ENCODE results near the gene ZNF618. TPM values are rescaled to one million over a fixed set of nuclear protein-coding genes. Genes with fewer than 3 reads are reported as not detected.

The ZNF618 gene
- total RNA-seq, 1 experiment from 2014 or later: 1.8 TPM

DNA sequence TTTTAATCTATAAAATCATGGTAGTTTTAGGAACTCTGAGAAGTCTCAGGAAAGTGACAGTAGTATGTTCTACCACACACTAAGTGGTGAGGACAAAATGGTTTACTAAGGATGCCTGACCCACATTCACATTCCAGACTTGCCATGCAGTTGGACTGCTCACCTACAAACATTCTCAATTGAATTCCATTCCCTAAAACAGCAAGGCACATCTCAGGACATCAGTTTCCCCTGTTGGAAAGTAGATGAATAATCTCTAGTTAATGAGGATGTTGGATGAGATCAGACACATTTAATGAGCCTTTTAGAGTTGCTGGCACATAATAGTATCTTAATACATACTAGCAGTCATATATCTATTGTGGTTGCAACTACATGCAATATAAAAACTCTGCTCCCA is 76.6 kb downstream of the ZNF618 start:
- in situ Hi-C loops (cut with HindIII; ENCODE audit: low pct_unique_long_range_greater_than_20kb, low sequenced_read_pairs) (no loop called here), intact Hi-C loops (cut with micrococcal nuclease; ENCODE audit: unreplicated experiment) (no loop called here)
- H3K9me3 ChIP-seq (ENCODE audit: control insufficient read depth, insufficient read depth, low read depth, low read length): no peaks in the 10 kb centered on the region
- CTCF ChIA-PET: no interaction called here
- DNase-seq (ENCODE audit: low read depth, low spot score): no peak
- H3K36me3 ChIP-seq (ENCODE audit: control insufficient read depth, insufficient read depth, low read length): no peaks in the 10 kb centered on the region
- POLR2A ChIA-PET: no interaction called here
- no peak for ATAC-seq
- H3K4me3 ChIP-seq (ENCODE audit: low read depth in 2 of 2, low read length in 2 of 2): no peak overlapping the region
- H3K27ac ChIP-seq (ENCODE audit: low read length): no peak overlapping the region
- no TSS peak for BruUV-seq (replicated peaks)
- no peaks in the 10 kb centered on the region for H3K27me3 ChIP-seq (ENCODE audit: control insufficient read depth, insufficient read depth, low read length)
- H3K4me1 ChIP-seq (ENCODE audit: control insufficient read depth, insufficient read depth, low read length): no peaks in the 10 kb centered on the region
- TF ChIP-seq TCF7L2 (IDR thresholded peaks at IDR 0.05; ENCODE audit: low read depth, low read length) (no peak), POLR2AphosphoS5 (IDR thresholded peaks at IDR 0.05; ENCODE audit: low read depth, low read length) (no peak), SIN3A (IDR thresholded peaks at IDR 0.05; ENCODE audit: borderline replicate concordance, insufficient read depth, low read depth, low read length) (no peak)
- TF ChIP-seq, protein P1, sequence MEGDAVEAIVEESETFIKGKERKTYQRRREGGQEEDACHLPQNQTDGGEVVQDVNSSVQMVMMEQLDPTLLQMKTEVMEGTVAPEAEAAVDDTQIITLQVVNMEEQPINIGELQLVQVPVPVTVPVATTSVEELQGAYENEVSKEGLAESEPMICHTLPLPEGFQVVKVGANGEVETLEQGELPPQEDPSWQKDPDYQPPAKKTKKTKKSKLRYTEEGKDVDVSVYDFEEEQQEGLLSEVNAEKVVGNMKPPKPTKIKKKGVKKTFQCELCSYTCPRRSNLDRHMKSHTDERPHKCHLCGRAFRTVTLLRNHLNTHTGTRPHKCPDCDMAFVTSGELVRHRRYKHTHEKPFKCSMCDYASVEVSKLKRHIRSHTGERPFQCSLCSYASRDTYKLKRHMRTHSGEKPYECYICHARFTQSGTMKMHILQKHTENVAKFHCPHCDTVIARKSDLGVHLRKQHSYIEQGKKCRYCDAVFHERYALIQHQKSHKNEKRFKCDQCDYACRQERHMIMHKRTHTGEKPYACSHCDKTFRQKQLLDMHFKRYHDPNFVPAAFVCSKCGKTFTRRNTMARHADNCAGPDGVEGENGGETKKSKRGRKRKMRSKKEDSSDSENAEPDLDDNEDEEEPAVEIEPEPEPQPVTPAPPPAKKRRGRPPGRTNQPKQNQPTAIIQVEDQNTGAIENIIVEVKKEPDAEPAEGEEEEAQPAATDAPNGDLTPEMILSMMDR (IDR thresholded peaks at IDR 0.05): no peak
- TF ChIP-seq, protein P2, sequence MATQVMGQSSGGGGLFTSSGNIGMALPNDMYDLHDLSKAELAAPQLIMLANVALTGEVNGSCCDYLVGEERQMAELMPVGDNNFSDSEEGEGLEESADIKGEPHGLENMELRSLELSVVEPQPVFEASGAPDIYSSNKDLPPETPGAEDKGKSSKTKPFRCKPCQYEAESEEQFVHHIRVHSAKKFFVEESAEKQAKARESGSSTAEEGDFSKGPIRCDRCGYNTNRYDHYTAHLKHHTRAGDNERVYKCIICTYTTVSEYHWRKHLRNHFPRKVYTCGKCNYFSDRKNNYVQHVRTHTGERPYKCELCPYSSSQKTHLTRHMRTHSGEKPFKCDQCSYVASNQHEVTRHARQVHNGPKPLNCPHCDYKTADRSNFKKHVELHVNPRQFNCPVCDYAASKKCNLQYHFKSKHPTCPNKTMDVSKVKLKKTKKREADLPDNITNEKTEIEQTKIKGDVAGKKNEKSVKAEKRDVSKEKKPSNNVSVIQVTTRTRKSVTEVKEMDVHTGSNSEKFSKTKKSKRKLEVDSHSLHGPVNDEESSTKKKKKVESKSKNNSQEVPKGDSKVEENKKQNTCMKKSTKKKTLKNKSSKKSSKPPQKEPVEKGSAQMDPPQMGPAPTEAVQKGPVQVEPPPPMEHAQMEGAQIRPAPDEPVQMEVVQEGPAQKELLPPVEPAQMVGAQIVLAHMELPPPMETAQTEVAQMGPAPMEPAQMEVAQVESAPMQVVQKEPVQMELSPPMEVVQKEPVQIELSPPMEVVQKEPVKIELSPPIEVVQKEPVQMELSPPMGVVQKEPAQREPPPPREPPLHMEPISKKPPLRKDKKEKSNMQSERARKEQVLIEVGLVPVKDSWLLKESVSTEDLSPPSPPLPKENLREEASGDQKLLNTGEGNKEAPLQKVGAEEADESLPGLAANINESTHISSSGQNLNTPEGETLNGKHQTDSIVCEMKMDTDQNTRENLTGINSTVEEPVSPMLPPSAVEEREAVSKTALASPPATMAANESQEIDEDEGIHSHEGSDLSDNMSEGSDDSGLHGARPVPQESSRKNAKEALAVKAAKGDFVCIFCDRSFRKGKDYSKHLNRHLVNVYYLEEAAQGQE (IDR thresholded peaks at IDR 0.05; ENCODE audit: insufficient read depth in 1 of 2, low read depth in 2 of 2, low read length in 1 of 2): no peak

DNA sequence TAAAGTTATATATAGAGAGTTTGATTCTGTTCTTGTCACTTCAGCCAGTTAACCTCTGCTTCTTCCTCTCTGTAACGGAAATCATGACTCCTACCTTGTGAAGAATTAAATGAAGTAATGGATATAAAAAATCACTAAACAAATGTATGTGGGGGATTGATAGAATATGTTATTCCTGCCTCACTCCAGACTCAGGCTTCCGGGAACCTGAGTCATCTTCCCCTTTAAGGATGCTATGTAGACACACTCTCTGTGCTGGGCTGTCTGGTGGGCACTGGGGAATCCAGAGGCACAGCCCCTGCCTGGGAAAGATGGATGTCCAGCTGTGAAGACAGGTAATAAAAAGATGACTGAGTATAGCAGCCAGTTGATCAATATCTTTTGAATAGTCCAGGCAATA is 77.4 kb downstream of the ZNF618 start:
- H3K27ac ChIP-seq (ENCODE audit: low read length): no peak overlapping the region
- CTCF ChIA-PET: no interaction called here
- ATAC-seq: no peak

More for the DNA sequence above, 77.4 kb downstream of the ZNF618 start:
- intact Hi-C loops (cut with micrococcal nuclease; ENCODE audit: unreplicated experiment) (no loop called here), in situ Hi-C loops (cut with HindIII; ENCODE audit: low pct_unique_long_range_greater_than_20kb, low sequenced_read_pairs) (no loop called here)
- Histone ChIP-seq H3K27me3 (ENCODE audit: control insufficient read depth, insufficient read depth, low read length) (no peaks in the 10 kb centered on the region), H3K4me1 (ENCODE audit: control insufficient read depth, insufficient read depth, low read length) (no peaks in the 10 kb centered on the region), H3K36me3 (ENCODE audit: control insufficient read depth, insufficient read depth, low read length) (no peaks in the 10 kb centered on the region), H3K9me3 (ENCODE audit: control insufficient read depth, insufficient read depth, low read depth, low read length) (no peaks in the 10 kb centered on the region), H3K4me3 (ENCODE audit: low read depth in 2 of 2, low read length in 2 of 2) (no peak overlapping the region)
- DNase-seq (ENCODE audit: low read depth, low spot score): no peak
- POLR2A ChIA-PET: no interaction called here
- BruUV-seq (replicated peaks): no TSS peak
- TF ChIP-seq SIN3A (IDR thresholded peaks at IDR 0.05; ENCODE audit: borderline replicate concordance, insufficient read depth, low read depth, low read length) (no peak), TCF7L2 (IDR thresholded peaks at IDR 0.05; ENCODE audit: low read depth, low read length) (no peak), POLR2AphosphoS5 (IDR thresholded peaks at IDR 0.05; ENCODE audit: low read depth, low read length) (no peak)
- TF ChIP-seq, protein P1 (IDR thresholded peaks at IDR 0.05): no peak
- TF ChIP-seq, protein P2 (IDR thresholded peaks at IDR 0.05; ENCODE audit: insufficient read depth in 1 of 2, low read depth in 2 of 2, low read length in 1 of 2): no peak

All from Panc1 (cell line).